Measurements from ENCODE around the gene ANP32B.
"Not testable (repeated sequence)": the region's sequence is repeated elsewhere in the genome, so short reads cannot be mapped to it uniquely, and the experiment has no call there.

ANP32B gene

DNA sequence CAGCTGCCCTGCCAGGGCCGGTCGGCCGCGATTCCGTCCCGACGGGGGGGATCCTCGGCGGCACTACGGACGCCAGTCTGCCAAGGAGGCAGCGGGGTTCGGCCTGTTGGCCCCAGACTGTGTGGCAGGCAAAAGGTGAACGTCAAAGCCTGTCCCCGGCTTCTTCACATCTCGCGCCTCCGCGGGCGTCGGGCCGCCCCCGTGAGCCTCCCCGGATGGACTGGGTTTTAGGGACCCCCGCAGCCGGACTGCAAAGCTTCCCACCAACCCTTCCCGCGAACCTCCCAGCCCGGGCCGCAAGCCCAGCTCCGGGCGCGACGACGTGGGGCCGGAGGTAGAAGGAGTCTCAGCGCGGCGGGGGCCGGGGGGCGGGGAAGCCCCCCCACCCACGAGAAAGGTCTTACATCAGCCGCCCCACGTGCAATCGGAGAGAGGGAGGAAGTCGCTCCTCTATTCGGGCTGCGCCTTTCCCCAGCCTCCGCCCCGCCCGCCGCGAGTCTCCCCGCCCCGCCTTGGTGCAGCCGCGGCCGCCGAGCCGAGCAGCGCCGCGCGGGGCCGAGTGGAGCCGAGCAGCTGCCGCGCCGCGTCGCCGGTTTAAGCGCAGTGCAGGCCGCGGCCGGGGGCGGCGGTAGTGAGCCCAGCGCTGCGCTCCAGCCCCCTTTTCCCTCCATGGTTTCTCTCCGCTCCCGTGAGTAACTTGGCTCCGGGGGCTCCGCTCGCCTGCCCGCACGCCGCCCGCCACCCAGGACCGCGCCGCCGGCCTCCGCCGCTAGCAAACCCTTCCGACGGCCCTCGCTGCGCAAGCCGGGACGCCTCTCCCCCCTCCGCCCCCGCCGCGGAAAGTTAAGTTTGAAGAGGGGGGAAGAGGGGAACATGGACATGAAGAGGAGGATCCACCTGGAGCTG is at the start of gene ANP32B:
Gene ANP32B (plus strand): TSS at position 659 of the 906 bp plus-strand sequence. CDS start 215 bp downstream, at position 874.
- peak; percentile 86 for DNase-seq (ENCODE audit: low read depth, low spot score)

DNA sequence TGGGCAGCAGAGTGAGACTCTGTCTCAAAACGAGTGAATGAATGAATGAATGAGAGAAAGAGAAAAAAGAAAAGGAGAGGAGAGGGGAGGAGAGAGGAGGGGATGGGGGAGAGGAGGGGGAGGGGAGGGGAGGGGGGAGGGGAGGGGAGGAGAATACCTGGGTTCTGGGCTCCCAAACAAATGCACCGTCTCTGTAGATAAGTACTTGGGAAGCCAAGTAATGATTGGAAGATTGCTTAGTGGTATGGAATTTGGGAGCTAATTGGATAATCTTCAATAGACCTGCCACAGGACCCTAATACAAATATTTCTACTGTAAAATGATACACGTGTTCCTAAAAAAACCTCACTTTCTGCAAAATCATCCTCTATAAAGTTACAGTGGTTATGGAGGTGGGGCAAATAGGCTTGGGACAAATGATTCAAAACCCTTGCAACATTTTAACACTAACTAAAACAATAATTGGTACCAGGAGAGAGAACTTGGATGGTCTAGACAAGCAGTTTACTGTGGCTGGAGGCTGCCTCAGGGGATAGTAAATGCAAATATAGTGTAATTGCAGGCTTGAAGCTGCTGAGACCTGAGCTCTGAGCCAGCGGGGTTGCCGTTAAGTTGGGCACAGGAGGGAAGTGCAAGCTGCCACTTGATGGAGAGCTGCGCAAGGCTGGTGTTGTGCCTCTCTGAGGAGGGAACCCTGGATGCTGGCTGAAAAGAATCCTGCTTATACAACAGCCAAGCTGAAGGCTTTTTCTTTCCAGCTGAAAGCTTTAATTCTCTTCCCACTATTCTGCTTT is 48.6 kb upstream of the ANP32B start:
- DNase-seq (ENCODE audit: low read depth, low spot score): no peak

DNA sequence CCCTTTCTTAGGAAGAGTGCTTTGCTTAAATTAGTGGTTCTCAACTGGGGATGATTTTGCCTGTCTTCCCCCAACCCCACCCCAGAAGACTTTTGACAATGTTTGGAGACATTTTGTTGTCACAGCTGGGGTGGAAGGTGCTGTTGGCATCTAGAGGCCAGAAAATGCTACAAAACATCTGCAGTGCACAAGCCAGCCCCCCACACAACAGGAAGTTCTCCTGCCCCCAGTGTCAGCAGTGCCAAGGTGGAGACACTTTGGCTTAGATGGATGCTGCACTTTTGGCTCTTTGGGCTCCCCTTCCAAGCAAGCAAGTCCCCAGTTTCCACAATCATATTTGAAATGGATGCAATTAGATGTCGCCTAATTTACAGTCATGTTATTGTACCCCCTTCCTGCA is 47.9 kb upstream of the ANP32B start:
- no peak for DNase-seq (ENCODE audit: low read depth, low spot score)

DNA sequence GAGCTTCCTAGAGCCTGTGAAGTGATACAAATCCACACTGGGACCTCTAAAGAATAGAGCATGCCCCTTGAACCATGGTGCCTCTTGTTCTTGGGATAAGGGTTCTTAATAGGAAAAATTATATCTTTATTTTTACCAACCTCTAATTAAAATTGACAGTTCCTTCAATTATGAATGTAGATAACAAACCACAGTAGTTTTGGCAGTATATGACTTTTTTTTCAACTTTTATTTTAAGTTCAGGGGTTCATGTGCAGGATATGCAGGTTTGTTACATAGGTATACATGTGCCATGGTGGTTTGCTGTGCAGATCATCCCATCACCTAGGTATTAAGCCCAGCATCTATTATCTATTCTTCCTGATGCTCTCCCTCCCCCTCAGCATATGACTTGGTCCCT is 46.1 kb upstream of the ANP32B start:
- no peak for DNase-seq (ENCODE audit: low read depth, low spot score)

DNA sequence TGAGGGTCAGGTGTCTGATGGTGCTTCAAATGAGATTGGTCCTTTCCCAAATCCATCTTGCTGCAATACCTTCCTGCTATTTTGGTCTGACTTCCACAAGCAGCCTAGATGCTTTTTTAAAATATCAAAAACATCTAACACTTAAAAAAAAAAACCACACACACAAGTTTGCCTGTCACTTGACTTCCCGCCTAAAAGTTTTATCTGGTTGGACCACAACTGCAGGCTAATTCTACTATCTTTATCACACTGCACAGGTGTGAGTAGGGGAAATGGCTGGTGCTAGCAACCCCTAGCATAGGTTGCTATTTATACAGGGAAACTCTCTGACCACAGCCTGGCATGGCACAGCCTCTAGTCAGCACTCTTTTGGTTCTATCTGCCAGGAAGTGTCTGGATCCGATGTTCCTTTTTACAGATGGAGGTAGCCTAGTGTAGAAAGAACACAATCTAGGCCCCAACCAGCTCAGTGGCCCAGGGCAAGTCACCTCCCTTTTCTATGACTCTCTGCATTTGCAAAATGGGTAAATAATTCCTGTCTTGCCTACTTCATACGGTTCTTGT is 45.0 kb upstream of the ANP32B start, which contains the start of gene HEMGN:
Gene HEMGN (minus strand): TSS at position 92 of the 564 bp plus-strand sequence. CDS start 36 bp downstream, at position 56.
- no peak for DNase-seq (ENCODE audit: low read depth, low spot score)

DNA sequence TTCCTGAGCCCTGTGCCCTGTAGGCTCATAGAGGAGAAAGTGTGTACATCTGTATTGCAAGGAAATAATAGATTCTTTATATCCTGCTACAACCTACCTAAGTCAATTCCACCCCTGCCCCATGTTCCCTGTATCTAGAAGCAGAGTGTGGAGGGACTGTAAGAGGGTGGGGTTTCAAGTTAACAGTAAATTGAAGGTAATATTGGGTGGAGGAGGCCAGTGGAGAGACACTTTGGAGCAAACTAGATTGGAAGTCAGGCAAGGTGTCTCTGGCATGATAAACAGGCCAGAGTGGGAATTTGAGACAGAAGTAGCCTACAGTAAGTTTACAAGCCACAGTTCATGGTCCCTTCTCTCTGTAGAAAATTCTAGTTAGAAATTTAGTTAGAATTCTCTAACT is 42.9 kb upstream of the ANP32B start:
- no peak for DNase-seq (ENCODE audit: low read depth, low spot score)

DNA sequence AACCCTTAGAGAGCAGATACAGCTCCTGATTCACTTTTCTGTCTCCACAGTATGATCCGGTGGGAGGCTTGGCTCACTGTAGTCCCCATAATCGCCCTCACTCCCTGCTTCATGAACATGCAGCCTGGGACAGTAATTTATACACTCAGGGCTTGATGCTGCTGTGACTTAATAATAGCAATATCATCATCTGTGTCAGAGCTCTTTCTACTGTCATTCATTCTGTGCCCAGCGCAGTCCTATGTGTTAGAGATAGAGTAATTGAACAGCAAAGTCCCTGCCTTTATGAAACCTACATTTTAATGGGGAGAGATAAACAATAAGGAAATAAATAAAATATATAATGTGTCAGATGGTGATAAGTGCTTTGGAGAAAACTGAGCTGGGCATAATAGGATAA is 42.4 kb upstream of the ANP32B start:
- no peak for DNase-seq (ENCODE audit: low read depth, low spot score)

DNA sequence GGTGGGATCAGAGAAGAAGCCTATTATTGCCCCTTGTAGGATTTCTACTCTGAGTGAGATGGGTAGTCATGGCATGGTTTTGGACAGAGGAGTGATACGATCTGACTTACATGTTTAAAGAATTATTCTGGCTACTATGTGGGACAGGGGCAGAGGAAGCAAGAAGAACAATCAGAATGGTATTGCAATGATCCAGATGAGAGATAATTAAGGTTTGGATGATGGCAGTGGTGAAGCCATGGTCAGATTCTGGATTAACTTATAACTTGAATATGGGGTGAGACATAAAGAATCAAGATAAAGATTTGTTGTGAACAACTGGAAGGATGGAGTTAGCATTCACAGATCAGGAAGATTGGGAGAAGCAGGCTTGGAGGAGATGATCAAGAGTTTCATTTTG is 41.8 kb upstream of the ANP32B start:
- DNase-seq (ENCODE audit: low read depth, low spot score): no peak

DNA sequence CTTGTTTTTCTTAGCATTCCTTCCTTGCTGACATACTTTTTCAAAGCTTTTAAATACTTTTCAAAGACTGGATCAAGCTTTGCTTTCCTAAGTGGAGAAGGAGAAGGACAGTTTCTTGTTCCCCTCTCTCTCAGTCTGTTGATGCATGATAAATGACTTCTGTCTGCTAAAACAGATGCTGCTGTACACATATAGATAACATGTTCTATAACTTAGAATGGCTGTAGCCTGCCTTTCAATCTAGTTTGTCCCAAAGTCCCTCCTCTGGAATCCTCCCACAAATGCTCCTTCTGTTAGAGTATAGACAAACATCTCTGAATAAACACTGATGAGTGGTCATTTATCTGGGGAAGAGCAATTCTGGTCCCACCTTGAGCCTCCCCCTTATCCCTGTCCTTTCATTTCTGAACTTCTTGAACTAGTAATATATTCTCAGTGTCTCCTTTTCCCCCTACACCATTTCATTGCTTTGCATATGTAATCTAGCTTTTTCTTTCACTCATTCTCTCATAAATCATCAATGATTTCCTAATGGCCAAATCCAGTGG is 39.8 kb upstream of the ANP32B start:
- no peak for DNase-seq (ENCODE audit: low read depth, low spot score)

DNA sequence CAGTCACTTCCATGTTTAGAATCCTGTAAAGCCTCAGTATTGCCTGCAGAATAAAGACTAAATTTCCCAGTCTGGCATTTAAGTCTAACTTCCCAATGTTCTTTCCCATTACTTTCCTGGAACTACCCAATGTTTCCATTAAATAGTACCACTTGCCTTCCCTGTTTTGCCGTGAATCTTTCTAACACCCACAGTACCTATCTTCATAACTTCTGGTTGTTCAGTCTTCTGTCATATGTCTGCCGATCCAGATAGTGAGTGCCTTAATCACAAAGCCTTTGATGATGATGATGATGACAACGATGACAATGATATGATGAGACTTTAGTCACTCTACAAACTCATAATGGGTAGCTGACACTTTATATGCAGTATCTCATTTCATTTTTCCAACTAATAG is 38.5 kb upstream of the ANP32B start:
- no peak for DNase-seq (ENCODE audit: low read depth, low spot score)

DNA sequence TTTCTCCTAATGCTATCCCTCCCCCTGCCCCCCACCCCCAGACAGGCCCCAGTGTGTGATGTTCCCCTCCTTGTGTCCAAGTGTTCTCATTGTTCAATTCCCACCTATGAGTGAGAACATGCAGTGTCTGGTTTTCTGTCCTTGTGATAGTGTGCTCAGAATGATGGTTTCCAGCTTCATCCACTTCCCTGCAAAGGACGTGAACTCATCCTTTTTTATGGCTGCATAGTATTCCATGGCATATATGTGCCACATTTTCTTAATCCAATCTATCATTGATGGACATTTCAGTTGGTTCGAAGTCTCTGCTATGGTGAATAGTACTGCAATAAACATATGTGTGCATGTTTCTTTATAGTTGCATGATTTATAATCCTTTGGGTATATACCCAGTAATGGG is 37.7 kb upstream of the ANP32B start:
- DNase-seq (ENCODE audit: low read depth, low spot score): not testable (repeated sequence)

DNA sequence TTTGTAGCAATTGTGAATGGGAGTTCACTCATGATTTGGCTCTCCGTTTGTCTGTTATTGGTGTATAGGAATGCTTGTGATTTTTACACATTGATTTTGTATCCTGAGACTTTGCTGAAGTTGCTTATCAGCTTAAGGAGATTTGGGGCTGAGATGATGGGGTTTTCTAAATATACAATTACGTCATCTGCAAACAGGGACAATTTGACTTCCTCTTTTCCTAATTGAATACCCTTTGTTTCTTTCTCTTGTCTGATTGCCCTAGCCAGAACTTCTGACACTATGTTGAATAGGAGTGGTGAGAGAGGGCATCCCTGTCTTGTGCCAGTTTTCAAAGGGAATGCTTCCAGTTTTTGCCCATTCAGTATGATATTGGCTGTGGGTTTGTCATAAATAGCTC is 36.0 kb upstream of the ANP32B start:
- not testable (repeated sequence) for DNase-seq (ENCODE audit: low read depth, low spot score)

DNA sequence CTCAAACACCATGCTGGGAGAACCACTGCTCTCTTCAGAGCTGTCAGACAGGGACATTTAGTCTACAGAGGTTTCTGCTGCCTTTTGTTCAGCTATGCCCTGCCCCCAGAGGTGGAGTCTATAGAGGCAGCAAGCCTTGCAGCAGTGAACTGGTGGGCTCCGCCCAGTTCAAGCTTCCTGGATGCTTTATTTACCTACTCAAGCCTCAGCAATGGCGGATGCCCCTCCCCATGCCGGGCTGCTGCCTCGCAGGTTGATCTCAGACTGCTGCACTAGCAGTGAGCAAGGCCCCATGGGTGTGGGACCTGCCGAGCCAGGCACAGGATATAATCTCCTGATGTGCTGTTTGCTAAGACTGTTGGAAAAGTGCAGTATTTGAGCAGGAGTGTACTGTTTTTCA is 32.3 kb upstream of the ANP32B start:
- not testable (repeated sequence) for DNase-seq (ENCODE audit: low read depth, low spot score)

DNA sequence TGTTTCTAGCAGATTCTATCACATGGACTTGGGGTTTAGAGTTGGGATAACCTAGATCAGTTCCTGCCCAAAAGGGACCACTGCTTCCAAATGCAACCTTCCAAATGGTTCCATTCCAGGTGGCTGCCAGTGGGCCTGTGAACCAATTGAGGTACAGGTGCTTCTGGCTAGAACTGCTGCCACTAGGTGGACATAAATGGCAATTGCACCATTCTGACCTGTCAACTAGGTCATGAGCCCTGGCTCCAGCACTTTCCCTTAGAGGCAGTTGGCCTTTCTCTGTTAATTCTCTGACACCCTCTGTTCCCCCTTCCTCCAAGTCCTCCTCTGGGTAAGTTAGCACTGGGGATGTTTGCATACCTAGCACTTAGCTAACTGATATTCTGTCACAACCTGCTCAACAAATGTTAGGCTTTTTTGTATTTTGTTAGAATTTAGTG is 28.6 kb upstream of the ANP32B start:
- peak; percentile 6 for DNase-seq (ENCODE audit: low read depth, low spot score)

DNA sequence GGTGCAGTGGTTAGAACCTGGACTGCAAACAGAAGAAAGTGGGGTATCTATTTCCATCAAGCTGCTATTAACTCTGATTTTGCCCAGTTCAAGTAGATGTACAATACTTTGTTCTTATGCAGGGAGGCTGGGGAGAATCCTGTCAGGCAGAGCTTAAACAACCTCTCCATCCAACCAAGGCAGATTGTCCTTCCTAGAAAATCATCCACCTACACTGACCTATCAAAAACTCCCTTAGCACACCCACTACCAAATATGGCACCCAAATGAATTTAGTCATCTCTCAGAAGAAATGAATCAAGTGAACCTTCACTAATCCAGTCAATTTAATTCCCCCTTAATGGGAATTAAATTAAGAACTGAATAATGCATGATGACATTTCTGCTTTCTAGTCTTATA is 26.8 kb upstream of the ANP32B start:
- no peak for DNase-seq (ENCODE audit: low read depth, low spot score)

DNA sequence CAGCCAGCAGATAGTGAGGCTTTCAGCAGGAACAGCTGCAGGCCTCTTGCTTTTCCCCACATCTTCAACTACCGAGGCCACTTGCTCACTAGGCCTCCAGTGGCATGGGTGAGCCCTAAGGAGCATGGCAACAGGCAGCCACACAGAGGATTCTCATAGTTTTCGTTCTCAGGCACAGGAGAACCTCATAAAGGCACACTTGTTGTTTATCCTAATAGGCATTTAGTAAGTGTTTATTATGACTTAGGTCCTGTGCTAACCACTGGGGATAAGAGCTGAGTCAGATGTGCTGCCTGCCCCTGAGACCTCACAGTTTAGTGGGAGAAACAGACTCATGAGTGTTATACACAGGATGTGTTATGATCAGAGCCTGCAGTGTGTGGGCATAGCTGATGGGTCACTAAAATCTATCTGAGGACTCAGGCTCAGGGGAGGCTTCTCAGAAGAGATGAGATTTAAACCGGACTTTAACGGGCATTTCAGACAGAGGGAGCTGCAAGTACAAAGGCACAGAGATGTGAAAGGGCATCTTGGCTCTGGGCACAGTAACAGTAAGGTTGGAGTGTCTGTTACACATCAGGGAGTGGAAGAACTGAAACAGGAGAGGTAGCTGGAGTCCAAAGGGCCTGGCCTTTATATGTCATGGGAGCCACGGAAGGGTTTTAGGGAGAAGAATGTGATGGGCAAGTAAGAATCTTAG is 24.2 kb upstream of the ANP32B start:
- DNase-seq (ENCODE audit: low read depth, low spot score): no peak

DNA sequence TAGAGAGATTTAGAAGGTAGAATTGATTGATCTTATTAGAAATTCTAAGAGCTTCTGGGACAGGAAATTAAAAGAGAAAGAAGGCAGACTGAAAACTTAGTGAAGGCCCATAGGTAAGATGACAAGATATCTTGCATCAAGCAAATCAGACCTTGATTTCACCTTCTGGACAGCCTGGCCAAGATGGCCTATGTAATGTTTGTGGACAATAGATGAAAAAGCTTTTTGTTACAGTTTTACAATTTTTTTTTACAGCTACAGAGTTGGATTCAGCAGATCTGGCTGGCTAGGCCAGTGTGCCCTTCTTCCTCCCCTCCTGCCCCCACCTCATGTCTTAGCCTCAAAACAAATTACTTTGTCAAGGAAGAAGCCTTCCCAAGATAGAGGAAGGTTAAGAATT is 23.6 kb upstream of the ANP32B start:
- no peak for DNase-seq (ENCODE audit: low read depth, low spot score)

DNA sequence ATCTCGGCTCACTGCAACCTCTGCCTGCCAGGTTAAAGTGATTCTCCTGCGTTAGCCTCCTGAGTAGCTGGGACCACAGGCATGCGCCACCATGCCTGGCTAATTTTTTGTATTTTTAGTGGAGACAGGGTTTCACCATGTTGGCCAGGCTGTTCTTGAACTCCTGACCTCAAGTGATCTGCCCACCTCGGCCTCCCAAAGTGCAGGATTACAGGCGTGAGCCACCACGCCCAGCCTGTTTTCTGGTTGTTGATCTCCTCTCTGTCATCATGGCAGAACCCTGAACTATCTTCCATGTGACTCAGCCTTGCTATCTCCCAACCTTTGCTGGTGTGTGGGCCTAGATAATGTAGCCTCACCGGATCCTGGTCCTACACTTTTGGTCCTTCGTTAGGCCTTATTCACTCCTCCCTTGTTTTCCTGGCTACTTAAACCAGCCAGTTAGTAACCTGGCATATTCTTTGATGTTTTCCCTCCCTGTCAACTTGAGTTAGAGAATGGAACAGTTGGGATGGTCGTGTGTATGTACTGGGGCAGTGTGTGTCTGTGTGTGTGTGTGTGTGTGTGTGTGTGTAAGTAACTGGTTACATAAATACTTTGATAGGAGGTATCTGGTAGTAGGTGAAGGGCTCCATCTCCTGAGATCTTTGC is 22.3 kb upstream of the ANP32B start:
- not testable (repeated sequence) for DNase-seq (ENCODE audit: low read depth, low spot score)

DNA sequence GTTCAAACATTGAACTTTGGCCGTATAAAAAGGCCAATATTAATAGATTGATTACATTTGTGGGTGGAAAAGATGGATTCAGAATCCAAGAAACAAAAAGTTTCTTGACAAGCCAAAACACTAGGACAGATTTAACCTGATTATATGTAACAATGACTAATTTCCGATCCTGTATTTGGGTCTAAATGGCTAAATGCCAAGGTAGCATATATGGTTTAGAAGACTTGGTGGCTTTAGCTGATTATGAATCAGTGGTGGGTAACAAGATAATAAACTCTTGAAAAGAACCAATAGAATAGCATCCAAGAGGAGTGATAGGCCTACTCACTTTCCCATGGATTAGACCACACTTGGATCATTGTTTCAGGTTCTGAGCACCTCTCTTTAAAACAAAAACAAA is 21.8 kb upstream of the ANP32B start:
- no peak for DNase-seq (ENCODE audit: low read depth, low spot score)

DNA sequence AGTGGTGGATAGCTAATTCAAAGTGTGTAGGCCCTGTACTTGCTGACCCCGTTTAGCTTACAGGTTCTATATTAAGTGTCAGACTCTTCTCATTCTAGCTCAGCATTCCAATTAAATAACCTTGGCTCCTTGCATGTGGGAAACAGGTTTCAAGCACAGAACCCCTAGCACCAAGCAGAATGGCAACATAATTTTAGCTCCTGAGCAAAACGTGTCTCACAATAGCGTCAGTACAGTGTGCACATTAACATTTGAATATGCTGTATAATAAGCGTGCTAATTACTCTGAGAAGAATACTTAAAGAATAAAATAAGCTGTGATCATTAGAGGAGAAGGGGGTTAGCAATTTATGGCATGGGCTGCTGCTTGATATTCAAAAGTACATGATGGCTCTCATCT is 21.0 kb upstream of the ANP32B start:
- no peak for DNase-seq (ENCODE audit: low read depth, low spot score)

DNA sequence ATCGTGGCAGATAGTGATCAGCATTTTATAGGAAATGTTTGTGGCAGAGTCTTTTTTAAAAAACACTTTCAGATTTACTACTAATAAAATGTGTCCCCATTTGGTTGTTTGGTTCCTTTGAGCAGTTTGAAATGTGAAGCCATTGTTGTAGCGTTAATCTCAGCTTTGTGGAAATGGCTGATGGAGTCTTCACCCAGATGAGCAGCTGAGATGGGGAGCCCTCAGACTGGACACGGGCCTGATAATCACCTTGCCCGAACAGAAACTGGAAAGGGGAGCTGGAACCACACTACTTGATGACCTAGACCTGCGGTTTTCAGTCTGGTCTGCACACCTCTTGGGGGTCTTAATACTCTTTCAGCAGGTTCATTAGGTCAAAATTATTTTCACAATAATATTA is 20.6 kb upstream of the ANP32B start:
- DNase-seq (ENCODE audit: low read depth, low spot score): no peak
